Erythroblast (primary cell): Measurements from ENCODE around the gene EEF2KMT.
"Not testable (repeated sequence)": the region's sequence is repeated elsewhere in the genome, so short reads cannot be mapped to it uniquely, and the experiment has no call there.

Experiments used
- DNase-seq, 2 experiments: peaks; one replicate each; lab custom pipeline; 2025; lab: John Stamatoyannopoulos, UW
- GATA1 ChIP-seq: IDR thresholded peaks from 2 replicates; pipeline ENCODE4 v1.6.1; 2011; ENCODE audit warnings: low read depth, mild to moderate bottlenecking, control low read depth, low read length, moderate library complexity
- POLR2A ChIP-seq: IDR thresholded peaks from 2 replicates; pipeline ENCODE4 v1.6.1; 2011; ENCODE audit warnings: mild to moderate bottlenecking, low read length

EEF2KMT gene

DNA sequence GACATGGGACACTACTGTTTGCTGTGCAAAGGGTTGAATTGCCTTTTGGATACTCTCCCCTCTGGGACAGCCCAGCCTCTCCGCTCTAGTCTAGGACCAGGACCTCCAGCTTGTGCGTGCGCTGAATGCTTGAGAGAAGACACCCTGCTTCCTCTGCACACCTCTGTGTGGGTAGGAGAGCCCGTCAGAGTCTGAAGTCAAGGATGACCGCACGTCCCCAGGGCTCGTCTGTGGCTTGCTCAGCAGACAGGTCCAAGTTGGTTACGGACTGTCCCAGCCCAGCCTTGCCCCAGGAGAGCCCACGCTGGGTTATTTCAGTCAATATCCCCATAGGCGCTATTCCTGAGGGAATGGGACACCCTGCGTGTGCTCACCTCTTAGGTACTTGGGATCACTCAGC lies 35.5 kb downstream of the EEF2KMT start:
- TF ChIP-seq POLR2A (no peak), GATA1 (no peak)

DNA sequence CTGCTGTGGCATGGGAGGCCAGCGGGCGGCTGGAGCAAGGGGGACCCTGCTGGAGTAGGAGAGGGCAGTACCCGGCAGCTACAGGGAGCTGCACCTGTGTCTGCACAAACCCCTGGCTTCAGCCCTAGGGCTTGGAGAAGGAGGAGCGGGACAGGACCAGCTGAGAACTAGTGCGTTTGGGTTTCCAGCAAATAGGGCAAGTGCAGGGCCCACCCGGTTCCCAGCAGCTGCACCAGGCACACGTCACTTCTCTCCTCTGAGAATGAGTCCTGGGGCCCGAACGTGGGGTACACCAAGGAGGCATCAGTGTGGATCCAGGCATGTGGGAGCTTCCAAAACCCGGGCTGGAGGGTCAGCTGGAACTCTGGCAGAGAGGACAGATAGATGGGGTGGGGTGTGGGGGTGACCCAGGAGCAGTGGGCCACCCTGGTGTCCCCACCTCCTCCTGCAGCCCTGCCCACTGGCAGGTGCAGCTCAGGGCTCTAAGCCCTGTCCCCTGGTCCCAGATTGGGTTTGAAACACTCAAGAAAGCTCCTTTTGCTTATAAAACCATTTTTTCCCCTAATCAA lies 37.4 kb downstream of the EEF2KMT start:
- no peak for DNase-seq
- no peak for TF ChIP-seq GATA1
- no peak for TF ChIP-seq POLR2A

More for the DNA sequence above, 35.5 kb downstream of the EEF2KMT start:
- no peak for DNase-seq

DNA sequence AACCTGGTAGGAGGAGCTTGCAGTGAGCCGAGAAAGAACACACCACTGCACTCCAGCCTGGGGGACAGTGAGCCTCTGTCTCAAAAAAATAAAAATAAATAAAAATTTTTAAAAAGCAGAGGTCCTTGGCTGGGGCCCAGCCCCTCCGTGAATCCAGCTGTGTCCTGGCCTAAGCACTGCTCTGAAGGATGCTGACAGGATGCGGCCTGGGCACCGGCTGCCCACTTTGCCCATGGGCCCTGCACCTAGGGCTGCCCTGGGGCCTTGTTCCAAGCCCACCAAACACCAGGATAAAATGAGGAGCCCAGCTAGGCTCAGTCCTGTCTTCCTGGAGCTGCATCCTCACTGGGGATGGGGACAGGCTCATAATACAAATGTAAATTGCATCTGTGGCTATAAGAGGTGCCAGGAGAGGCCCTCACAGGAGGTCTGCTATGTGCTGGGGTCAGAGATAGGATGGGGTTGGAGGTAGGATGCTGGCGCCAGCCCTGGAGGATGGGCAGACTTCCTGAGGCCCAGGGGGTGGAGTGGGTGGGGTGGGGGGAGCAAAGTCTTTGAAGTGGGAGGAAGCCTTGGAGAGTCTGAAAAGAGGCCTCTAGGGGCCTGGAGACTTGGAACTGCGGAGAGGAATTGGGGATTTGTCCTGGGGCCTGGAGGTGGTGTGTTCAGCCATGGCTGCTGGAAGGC lies 38.1 kb downstream of the EEF2KMT start:
- TF ChIP-seq POLR2A, result no peak
- no peak for TF ChIP-seq GATA1
- DNase-seq, result no peak

DNA sequence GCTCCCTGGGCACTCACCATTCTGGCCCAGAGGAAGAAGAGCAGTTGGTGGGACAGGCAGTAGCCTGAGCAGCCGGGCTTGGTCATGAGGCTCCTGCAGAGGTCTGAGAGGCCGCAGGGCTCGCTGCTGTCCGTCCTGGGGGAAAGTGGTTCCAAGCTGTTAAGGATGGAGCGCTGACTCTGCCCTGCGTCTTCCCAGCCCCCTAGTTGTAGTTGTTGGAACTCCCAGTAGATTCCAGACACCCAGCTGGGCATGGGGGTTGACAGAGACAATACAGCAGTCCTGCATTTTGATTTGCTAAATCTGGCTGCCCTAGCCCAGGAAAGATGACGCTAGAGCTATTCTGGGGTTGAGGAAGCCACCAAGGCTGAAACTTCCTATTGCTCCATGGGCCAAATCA lies 39.1 kb downstream of the EEF2KMT start:
- no peak for DNase-seq
- TF ChIP-seq GATA1 (no peak), POLR2A (no peak)

DNA sequence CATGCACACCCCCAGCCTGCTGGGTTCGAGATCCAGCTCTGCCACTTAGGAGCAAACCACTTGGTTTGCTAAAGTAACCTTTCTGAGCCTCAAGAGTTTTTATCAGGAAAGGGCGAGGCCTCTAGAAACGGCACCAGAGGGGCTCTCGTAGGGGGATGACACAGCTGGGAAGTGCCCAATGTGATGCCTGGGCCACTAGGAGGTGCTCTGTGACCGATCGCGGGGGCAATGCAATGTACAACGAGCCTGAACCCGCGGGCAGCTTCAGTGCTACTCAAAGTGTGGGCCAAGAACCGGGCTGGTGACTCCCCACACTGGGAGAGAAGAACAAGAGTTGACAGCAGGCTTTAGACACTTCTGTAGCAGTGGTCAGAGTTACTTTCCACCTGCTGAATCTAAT lies 41.2 kb downstream of the EEF2KMT start:
- DNase-seq, result peak; percentile 86 to 89
- no peak for TF ChIP-seq POLR2A
- no peak for TF ChIP-seq GATA1

DNA sequence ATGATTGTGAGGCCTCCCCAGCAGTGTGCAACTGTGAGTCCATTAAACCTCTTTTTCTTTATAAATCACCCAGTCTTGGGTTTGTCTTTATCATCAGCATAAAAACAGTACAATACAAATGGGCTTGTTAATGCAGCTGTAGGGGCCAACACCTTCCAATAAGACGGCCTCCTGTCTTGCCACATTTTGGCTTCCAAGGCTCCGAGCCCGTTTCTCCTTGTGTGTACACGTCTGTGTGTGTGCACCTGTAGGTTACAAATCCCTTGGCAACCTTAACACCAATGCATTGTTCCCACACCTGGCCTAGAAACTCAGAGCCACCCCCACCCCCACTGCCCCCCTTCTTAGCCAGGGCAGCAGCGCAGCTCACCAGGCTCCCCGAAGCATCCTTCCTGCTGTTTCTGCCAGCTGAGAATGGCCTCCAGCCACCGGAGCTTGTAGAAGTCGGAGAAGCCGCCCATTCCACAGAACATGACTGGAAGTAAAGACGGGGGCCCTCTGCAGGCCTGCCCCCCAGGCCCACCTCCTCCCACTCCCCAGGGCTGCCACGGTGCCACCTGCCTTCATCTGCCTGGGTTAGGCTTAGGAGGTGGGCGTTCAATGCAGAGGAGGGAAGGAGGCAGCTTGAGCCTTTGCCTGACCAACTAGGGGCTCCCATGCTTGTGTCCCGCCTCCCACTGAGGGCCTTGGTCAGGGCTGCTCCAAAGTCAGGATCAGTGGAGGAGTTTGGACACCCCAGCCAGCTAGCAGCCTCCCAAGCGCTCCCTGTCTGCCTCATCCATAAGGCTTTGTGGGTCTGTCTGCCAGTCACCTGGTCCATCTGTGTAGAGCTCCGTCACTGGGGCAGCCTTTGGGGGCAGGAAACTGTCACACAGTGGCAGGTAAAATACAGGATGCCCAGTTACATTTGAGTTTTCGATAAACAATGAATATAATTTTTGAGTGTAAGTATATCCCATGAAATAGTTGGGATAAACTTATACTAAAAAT lies 42.4 kb downstream of the EEF2KMT start:
- TF ChIP-seq GATA1, result no peak
- TF ChIP-seq POLR2A, result no peak
- DNase-seq, result no peak

DNA sequence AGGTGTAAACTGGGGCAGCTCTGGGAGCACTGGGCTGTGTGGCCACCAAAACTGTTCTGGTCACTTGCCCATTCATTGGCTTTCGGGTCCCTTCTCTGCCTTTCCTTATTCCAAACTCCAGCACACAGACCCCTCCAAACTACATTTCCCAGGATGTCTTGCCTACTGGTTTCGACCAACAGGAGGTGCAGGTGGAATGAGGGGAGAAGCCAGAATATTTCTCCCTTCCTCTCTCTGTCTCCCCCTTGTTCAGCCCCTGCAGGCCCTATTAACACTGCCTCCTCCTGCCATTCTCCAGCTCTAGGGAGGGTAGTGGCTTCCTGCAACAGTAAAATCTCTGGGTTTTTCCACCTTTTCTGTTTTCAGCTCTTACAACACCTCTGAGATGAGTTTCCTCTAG lies 50.7 kb downstream of the EEF2KMT start:
- TF ChIP-seq GATA1 (no peak), POLR2A (no peak)
- DNase-seq, result no peak

DNA sequence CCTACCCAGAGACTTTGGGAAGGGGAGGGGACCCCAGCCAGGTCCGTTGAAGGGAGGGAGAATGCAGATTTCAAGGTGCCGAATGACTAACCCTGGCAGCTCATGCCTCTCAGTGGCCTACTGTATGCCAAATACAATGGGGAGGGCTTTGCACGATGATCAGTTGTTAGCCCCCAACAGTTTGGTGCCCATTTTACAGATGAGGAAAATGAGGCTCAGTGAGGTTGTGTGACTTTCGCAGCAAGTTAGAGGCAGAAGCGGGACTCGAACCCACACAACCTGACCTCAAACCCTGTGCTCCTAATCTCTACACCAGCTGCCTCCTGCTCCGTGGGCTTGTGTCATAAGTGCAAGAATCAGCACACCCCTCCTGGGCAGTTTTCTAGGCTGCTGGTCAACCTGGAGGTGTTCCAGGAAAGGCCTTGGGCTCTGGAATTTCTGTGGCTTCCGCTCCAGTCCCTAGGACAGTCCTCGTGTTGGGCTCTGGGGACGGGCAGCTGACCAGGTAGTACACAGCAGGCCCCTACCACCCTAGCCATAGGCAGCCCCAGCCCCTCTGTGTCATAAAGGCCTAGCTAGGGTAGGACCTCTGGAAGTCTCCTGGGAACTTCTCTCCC lies 52.0 kb downstream of the EEF2KMT start:
- DNase-seq, result no peak

DNA sequence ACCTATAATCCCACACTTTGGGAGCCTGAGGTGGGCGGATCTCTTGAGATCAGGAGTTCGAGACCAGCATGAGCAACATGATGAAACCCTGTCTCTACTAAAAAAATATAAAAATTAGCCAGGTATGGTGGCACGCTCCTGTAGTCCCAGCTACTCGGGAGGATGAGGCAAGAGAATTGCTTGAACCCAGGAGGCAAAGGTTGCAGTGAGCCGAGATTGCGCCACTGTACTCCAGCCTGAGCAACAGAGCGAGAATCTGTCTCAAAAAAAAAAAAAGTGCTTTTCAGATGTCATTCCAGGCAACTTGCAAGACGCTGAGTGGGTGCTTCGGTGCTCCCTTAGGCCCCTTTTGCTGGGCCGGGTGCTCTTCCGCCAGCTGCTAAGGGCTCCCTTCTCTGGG lies 53.0 kb downstream of the EEF2KMT start:
- not testable (repeated sequence) for DNase-seq

More for the DNA sequence above, 52.0 kb downstream of the EEF2KMT start:
- TF ChIP-seq GATA1 (no peak), POLR2A (no peak)

DNA sequence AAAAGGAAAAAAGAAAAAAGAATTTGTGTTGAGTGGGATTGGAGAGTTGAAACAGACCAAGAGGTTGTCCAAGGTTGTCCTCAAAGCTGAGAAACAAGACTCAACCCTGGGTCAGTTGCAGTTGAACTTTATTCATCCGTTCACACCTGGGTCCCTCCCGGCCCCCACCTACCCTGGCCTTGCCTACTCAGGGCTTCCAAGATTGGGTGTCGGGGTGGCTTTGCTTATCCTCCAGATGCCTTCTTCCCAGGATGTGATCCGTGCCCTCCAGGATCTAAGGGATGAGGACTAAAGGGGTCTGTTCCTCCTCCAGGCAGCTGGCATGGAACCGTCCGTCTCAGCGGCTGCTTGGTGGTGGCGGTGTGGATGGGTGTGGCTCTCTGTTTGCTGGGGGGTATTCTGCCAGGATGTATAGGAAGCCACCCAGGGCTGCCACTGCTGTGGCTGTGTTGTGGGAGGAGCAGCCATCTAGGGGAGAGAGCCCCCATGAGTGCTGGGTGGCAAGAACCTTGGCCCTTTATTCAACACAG lies 53.5 kb downstream of the EEF2KMT start:
- DNase-seq, result no peak

DNA sequence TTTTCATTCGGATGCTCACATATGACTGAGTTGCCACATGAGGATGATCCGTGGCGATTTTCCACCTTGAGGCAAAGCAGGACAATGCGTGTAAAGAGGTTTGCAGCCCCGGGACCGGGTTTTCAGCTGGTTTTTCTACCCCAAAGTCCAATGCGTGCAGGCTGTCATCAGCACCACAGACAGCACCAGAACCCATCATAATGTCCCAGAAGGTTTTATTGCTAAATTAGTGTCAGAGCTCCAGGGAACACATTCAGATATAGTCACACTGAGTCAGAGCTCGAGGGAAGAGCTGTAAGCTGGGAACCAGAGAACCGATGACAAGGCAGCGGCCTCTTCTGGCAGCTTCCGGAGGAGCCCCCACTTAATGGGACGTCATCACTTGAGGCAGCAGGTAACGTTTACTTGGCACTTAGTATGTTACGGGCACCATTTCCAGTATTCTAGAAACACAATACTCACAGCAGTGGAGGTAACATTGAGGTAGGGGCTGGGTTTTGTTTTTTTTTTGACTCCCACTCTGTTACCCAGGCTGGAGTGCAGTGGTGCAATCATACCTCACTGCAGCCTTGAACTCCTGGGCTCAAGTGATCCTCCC lies 54.9 kb downstream of the EEF2KMT start:
- TF ChIP-seq GATA1 (no peak), POLR2A (no peak)
- DNase-seq, result no peak

More for the DNA sequence above, 53.5 kb downstream of the EEF2KMT start:
- TF ChIP-seq GATA1, result no peak
- no peak for TF ChIP-seq POLR2A

DNA sequence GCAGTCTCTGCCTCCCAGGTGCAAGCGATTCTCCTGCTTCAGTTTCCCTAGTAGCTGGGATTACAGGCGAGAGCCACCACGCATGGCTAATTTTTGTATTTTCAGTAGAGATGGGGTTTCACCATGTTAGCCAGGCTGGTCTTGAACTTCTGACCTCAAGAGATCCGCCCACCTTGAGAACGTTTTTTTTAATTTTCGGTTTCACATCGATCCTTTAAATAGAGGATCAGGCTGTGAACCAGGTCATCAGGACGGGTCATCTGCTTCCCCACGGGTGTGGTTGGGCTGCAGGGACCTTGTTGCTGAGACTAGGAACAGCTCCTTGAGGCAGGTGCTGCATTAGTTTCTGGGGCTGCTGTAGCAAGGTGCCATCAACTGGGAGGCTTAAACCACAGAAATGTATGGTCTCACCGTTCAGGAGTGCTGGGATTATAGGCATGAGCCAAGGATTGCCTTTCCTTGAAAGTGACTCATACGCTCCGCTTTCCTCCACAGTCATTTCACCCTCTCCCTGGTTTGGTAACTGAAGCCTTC lies 55.9 kb downstream of the EEF2KMT start:
- DNase-seq, result no peak

DNA sequence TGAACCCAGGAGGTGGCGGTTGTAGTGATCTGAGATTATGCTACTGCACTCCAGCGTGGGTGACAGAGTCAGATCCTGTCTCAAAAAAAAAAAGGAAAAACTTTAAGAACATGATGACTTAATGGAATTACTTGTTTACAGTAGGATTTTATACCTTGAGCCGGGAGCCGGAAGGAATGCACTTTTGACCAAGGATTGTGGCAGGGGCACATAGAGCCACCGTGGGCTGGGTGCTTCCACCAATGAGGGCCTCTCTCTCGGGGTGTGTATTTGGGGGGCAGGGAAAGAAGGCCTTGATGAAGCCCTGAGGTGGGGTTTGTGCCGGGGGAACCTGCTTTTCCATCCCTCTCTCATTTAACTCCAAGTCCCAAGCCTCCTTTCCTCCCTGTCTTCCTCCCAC lies 57.1 kb downstream of the EEF2KMT start:
- no peak for TF ChIP-seq GATA1
- DNase-seq, result no peak

More for the DNA sequence above, 55.9 kb downstream of the EEF2KMT start:
- TF ChIP-seq GATA1 (no peak), POLR2A (no peak)
